PC-9 (cell line): ENCODE measurements around the gene VCAN.

Source experiments
- EZH2 ChIP-seq: fragments of 200-600 bp; sonication (generic); IDR thresholded peaks from 2 replicates; pipeline ENCODE4 v1.8.0; 2017; ENCODE audit warnings: antibody characterized with exemption, low read depth
- TF ChIP-seq, protein P1 (sequence below): fragments of 200-600 bp; sonication (generic); conservative IDR thresholded peaks from 2 replicates; pipeline ENCODE4 v1.6.1; 2017; ENCODE audit warnings: mixed run types, antibody characterized with exemption, mild to moderate bottlenecking, moderate library complexity

DNA sequence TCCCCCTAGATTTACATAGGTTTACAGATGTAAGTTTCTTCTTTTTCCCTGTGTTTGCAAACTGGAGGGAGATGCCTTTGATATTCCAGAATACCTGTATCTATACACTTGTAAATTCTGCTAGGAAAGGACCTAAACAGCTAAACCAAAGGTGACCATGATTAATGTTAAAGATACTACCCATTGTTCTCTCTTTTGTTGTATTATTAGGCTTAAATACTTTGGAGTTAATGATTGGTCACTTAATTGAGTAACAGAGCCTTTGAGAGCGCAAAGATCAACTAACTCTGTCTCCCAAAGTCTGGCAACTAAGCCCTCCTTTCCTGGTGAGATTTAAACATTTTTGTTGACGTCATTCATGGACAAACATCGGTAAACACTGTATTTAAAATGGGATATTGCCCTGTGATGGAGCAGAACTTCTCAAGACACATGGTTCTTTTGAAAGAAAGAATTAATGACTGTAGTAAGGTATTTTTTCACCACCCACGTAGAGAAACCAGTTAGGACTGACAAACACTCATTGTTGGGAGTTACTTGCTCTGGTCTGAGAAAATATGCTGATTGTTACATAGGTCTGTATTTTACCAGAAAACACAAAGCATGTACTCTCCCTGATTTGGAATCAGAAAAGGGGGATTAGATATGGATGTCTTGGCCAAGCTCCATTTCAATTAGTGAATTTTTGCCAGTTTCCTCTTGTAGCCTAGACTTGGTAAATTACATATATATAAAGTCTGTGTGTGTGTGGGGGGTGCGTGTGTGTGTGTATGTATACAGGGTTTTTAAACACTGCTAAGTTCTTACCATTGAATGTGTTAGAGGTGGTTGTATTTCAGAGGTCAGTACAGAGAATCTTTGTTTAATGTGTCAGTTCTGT lies 4.6 kb downstream of the VCAN start:
- TF ChIP-seq, protein P1, sequence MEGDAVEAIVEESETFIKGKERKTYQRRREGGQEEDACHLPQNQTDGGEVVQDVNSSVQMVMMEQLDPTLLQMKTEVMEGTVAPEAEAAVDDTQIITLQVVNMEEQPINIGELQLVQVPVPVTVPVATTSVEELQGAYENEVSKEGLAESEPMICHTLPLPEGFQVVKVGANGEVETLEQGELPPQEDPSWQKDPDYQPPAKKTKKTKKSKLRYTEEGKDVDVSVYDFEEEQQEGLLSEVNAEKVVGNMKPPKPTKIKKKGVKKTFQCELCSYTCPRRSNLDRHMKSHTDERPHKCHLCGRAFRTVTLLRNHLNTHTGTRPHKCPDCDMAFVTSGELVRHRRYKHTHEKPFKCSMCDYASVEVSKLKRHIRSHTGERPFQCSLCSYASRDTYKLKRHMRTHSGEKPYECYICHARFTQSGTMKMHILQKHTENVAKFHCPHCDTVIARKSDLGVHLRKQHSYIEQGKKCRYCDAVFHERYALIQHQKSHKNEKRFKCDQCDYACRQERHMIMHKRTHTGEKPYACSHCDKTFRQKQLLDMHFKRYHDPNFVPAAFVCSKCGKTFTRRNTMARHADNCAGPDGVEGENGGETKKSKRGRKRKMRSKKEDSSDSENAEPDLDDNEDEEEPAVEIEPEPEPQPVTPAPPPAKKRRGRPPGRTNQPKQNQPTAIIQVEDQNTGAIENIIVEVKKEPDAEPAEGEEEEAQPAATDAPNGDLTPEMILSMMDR = no peak
- TF ChIP-seq EZH2 = no peak
